GM12878 (cell line): ENCODE data around the gene SLC31A1. TPM values are rescaled to one million over a fixed set of nuclear protein-coding genes. Genes with fewer than 3 reads are reported as not detected.

Experiments used
- DPF2 ChIP-seq: fragments of 450-650 bp; IDR thresholded peaks from 2 replicates; pipeline ENCODE4 v1.6.1; 2017; ENCODE audit warnings: mild to moderate bottlenecking
- E2F8 ChIP-seq: fragments of 450-650 bp; IDR thresholded peaks from 2 replicates; pipeline ENCODE4 v1.6.1; 2018; ENCODE audit warnings: mild to moderate bottlenecking, low read depth, moderate library complexity; ENCODE audit not compliant: partially characterized antibody
- ELK1 ChIP-seq: IDR thresholded peaks from 2 replicates; pipeline ENCODE4 v1.6.1; 2012; ENCODE audit warnings: low read depth, low read length, improper control_type of control experiment
- FOS ChIP-seq: IDR thresholded peaks from 3 replicates; pipeline ENCODE4 v1.6.1; 2011; ENCODE audit warnings: borderline replicate concordance; ENCODE audit not compliant: insufficient read length; ENCODE audit errors: extremely low read depth
- FOXK2 ChIP-seq: fragments of 450-650 bp; IDR thresholded peaks from 2 replicates; pipeline ENCODE4 v1.6.1; 2017; ENCODE audit warnings: mild to moderate bottlenecking, moderate library complexity
- MTA2 ChIP-seq: fragments of 450-650 bp; IDR thresholded peaks from 2 replicates; pipeline ENCODE4 v1.6.1; 2016; ENCODE audit warnings: low read depth, mild to moderate bottlenecking, moderate library complexity
- MTA3 ChIP-seq: IDR thresholded peaks from 2 replicates; pipeline ENCODE4 v1.6.1; 2012; ENCODE audit warnings: low read length, inconsistent platforms, borderline replicate concordance
- POLR2A ChIP-seq: IDR thresholded peaks from 2 replicates; pipeline ENCODE4 v1.6.1; 2011; ENCODE audit warnings: low read depth, mild to moderate bottlenecking, low read length
- RB1 ChIP-seq: fragments of 450-650 bp; formaldehyde crosslinking; IDR thresholded peaks from 2 replicates; pipeline ENCODE4 v1.6.1; 2017; ENCODE audit warnings: mild to moderate bottlenecking, borderline replicate concordance
- RUNX3 ChIP-seq: IDR thresholded peaks from 2 replicates; pipeline ENCODE4 v1.6.1; 2012; ENCODE audit warnings: low read length, inconsistent platforms
- TCF7 ChIP-seq: IDR thresholded peaks from 2 replicates; pipeline ENCODE4 v1.6.1; 2014; ENCODE audit warnings: antibody characterized with exemption, borderline replicate concordance
- YY1 ChIP-seq: IDR thresholded peaks from 2 replicates; pipeline ENCODE4 v1.6.1; 2011; ENCODE audit warnings: low read depth, mild to moderate bottlenecking, low read length
- polyA plus RNA-seq, 11 experiments: library from polyadenylated mRNA; depleted of rRNA in 4 of 11; unstranded in 6 of 11; stranded (reverse) in 5 of 11; fragments of >200 nt; fragmentation: Nextera tagmentation in 4 of 11; fragmentation: Illumina TruSeq in 1 of 11; extraction: Ambion mirVana in 4 of 11; extraction: Trizol in 1 of 11; gene quantifications; 1 replicate in 1 of 11; 2 replicates in 10 of 11; pipeline versions ENCODE4 v1.2.1 to v1.2.3, GENCODE V29; 2011 to 2016; ENCODE audit warnings: inconsistent platforms in 2 of 11, missing spikeins in 2 of 11, low read depth in 1 of 11
- total RNA-seq, 4 experiments: library from RNA; depleted of rRNA in 3 of 4; stranded (reverse); fragments of >200 nt in 3 of 4; fragmentation: Illumina TruSeq in 1 of 4; extraction: Trizol in 1 of 4; gene quantifications; 2 replicates each; pipeline versions ENCODE4 v1.2.1 to v1.2.3, GENCODE V29; 2013 to 2021
- TF ChIP-seq, protein P1 (sequence below): fragments of 450-650 bp; IDR thresholded peaks from 2 replicates; pipeline ENCODE4 v1.6.1; 2017; ENCODE audit warnings: mild to moderate bottlenecking, moderate library complexity
- TF ChIP-seq, protein P2 (sequence below): fragments of 450-650 bp; formaldehyde crosslinking; IDR thresholded peaks from 2 replicates; pipeline ENCODE4 v1.5.0; 2022; ENCODE audit warnings: mild to moderate bottlenecking, missing genetic modification characterization

Gene SLC31A1
- total and polyA plus RNA-seq, 10 of the 15 experiments (the other 5 are each of a cell fraction or from before 2014, with no cell fraction given), result 7.3 to 16.2 (median 10.5) TPM

GRCh38 chr9:113221003-113221799 is at the start of gene SLC31A1, which contains the start of gene FKBP15 (continued):
- TF ChIP-seq E2F8, result peak; percentile 29
- TF ChIP-seq, protein P1, sequence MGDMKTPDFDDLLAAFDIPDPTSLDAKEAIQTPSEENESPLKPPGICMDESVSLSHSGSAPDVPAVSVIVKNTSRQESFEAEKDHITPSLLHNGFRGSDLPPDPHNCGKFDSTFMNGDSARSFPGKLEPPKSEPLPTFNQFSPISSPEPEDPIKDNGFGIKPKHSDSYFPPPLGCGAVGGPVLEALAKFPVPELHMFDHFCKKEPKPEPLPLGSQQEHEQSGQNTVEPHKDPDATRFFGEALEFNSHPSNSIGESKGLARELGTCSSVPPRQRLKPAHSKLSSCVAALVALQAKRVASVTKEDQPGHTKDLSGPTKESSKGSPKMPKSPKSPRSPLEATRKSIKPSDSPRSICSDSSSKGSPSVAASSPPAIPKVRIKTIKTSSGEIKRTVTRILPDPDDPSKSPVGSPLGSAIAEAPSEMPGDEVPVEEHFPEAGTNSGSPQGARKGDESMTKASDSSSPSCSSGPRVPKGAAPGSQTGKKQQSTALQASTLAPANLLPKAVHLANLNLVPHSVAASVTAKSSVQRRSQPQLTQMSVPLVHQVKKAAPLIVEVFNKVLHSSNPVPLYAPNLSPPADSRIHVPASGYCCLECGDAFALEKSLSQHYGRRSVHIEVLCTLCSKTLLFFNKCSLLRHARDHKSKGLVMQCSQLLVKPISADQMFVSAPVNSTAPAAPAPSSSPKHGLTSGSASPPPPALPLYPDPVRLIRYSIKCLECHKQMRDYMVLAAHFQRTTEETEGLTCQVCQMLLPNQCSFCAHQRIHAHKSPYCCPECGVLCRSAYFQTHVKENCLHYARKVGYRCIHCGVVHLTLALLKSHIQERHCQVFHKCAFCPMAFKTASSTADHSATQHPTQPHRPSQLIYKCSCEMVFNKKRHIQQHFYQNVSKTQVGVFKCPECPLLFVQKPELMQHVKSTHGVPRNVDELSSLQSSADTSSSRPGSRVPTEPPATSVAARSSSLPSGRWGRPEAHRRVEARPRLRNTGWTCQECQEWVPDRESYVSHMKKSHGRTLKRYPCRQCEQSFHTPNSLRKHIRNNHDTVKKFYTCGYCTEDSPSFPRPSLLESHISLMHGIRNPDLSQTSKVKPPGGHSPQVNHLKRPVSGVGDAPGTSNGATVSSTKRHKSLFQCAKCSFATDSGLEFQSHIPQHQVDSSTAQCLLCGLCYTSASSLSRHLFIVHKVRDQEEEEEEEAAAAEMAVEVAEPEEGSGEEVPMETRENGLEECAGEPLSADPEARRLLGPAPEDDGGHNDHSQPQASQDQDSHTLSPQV, result no peak
- no peak for TF ChIP-seq FOS
- TF ChIP-seq, protein P2, sequence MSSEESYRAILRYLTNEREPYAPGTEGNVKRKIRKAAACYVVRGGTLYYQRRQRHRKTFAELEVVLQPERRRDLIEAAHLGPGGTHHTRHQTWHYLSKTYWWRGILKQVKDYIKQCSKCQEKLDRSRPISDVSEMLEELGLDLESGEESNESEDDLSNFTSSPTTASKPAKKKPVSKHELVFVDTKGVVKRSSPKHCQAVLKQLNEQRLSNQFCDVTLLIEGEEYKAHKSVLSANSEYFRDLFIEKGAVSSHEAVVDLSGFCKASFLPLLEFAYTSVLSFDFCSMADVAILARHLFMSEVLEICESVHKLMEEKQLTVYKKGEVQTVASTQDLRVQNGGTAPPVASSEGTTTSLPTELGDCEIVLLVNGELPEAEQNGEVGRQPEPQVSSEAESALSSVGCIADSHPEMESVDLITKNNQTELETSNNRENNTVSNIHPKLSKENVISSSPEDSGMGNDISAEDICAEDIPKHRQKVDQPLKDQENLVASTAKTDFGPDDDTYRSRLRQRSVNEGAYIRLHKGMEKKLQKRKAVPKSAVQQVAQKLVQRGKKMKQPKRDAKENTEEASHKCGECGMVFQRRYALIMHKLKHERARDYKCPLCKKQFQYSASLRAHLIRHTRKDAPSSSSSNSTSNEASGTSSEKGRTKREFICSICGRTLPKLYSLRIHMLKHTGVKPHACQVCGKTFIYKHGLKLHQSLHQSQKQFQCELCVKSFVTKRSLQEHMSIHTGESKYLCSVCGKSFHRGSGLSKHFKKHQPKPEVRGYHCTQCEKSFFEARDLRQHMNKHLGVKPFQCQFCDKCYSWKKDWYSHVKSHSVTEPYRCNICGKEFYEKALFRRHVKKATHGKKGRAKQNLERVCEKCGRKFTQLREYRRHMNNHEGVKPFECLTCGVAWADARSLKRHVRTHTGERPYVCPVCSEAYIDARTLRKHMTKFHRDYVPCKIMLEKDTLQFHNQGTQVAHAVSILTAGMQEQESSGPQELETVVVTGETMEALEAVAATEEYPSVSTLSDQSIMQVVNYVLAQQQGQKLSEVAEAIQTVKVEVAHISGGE, result no peak
- TF ChIP-seq ELK1, result peak; percentile 56
- TF ChIP-seq RB1, result 0 out of 2 replicates have a peak, but pooled peaks have one; percentile 73
- TF ChIP-seq DPF2, result no peak; the same call in none of the 2 replicates
- TF ChIP-seq RUNX3, result peak; percentile 48
- peak; percentile 80 for TF ChIP-seq POLR2A
- TF ChIP-seq YY1, result peak; percentile 41; the same call in 1 of the 2 replicates
- no peak for TF ChIP-seq FOXK2
- TF ChIP-seq MTA2, result peak; percentile 29
- no peak for TF ChIP-seq MTA3
- TF ChIP-seq TCF7, result no peak
